Cardiac muscle cell (in vitro differentiated cells and primary cell): Measurements from ENCODE around the gene FOXF2. TPM values are rescaled to one million over a fixed set of nuclear protein-coding genes. Genes with fewer than 3 reads are reported as not detected.
"Not testable (repeated sequence)": the region's sequence is repeated elsewhere in the genome, so short reads cannot be mapped to it uniquely, and the experiment has no call there.

Source experiments
- DNase-seq, 2 donors: peaks; one replicate each; pipeline versions ENCODE4 v3.0.0 to v3.0.0-alpha.2; 2010 to 2017; ENCODE audit warnings: low read depth in 1 of 2, low spot score in 1 of 2
- H3K27ac ChIP-seq: fragments of 200-600 bp; sonication (generic); 2 replicates; pipeline ENCODE4 v1.5.1; 2016
- H3K27me3 ChIP-seq: fragments of 200-600 bp; sonication (generic); 2 replicates; pipeline ENCODE4 v1.6.0; 2016; ENCODE audit warnings: control low read depth
- H3K36me3 ChIP-seq: fragments of 200-600 bp; sonication (generic); 2 replicates; pipeline ENCODE4 v1.5.1; 2016; ENCODE audit warnings: control low read depth
- H3K4me1 ChIP-seq: fragments of 200-600 bp; sonication (generic); 2 replicates; pipeline ENCODE4 v1.8.1; 2017; ENCODE audit warnings: low read depth, mild to moderate bottlenecking, mixed run types
- H3K4me3 ChIP-seq: fragments of 200-600 bp; sonication (generic); 2 replicates; pipeline ENCODE4 v1.5.1; 2016; ENCODE audit warnings: mild to moderate bottlenecking
- H3K9me3 ChIP-seq: fragments of 200-600 bp; sonication (generic); 2 replicates; pipeline ENCODE4 v1.5.1; 2017; ENCODE audit warnings: low read depth, mild to moderate bottlenecking, control low read depth
- CTCF ChIP-seq: IDR thresholded peaks from 2 replicates; pipeline ENCODE4 v1.5.1; 2012; ENCODE audit warnings: low read depth, mild to moderate bottlenecking, low read length
- polyA plus RNA-seq: library from polyadenylated mRNA; unstranded; fragments of >200 nt; fragmentation: Nextera tagmentation; extraction: Ambion mirVana; gene quantifications from 2 replicates; pipeline ENCODE4 v1.2.1, GENCODE V29; 2016
- total RNA-seq: library from RNA; depleted of rRNA; stranded (reverse); fragments of >200 nt; gene quantifications from 2 replicates; pipeline ENCODE4 v1.2.3, GENCODE V29; 2016

FOXF2 gene
- total and polyA plus RNA-seq, 2 experiments from 2014 or later: 0.09 to 0.16 TPM

GRCh38 chr6:1349655-1350054 lies 39.7 kb upstream of the FOXF2 start:
- H3K4me3 ChIP-seq: no peak overlapping the region
- no peaks in the 10 kb centered on the region for H3K36me3 ChIP-seq
- H3K27ac ChIP-seq: no peak overlapping the region
- no peaks in the 10 kb centered on the region for H3K4me1 ChIP-seq
- no peak for TF ChIP-seq CTCF
- peaks cover 10% of the 10 kb centered on the region for H3K27me3 ChIP-seq
- no peaks in the 10 kb centered on the region for H3K9me3 ChIP-seq
- no peak for DNase-seq

GRCh38 chr6:1351381-1352008 lies 37.9 kb upstream of the FOXF2 start:
- no peaks in the 10 kb centered on the region for H3K9me3 ChIP-seq
- no peak for TF ChIP-seq CTCF
- no peaks in the 10 kb centered on the region for H3K4me1 ChIP-seq
- no peaks in the 10 kb centered on the region for H3K36me3 ChIP-seq
- no peak overlapping the region for H3K27ac ChIP-seq
- no peak overlapping the region for H3K4me3 ChIP-seq
- peaks cover 7% of the 10 kb centered on the region for H3K27me3 ChIP-seq
- no peak for DNase-seq

- not testable (repeated sequence) for H3K4me3 ChIP-seq, H3K27ac ChIP-seq, H3K36me3 ChIP-seq, DNase-seq, H3K4me1 ChIP-seq, H3K9me3 ChIP-seq
- H3K27me3 ChIP-seq: peaks cover 15% of the 10 kb centered on the region
Measured at GRCh38 chr6:1355068-1355467, 34.3 kb upstream of the FOXF2 start.

- H3K27me3 ChIP-seq: peaks cover 40% of the 10 kb centered on the region
- not testable (repeated sequence) for H3K27ac ChIP-seq, H3K4me1 ChIP-seq, DNase-seq, H3K9me3 ChIP-seq, H3K4me3 ChIP-seq, H3K36me3 ChIP-seq
Measured at GRCh38 chr6:1361717-1362116, 27.7 kb upstream of the FOXF2 start.

GRCh38 chr6:1362643-1363042 lies 26.7 kb upstream of the FOXF2 start:
- no peaks in the 10 kb centered on the region for H3K9me3 ChIP-seq
- no peaks in the 10 kb centered on the region for H3K4me1 ChIP-seq
- peaks cover 48% of the 10 kb centered on the region for H3K27me3 ChIP-seq
- no peak overlapping the region for H3K27ac ChIP-seq
- H3K4me3 ChIP-seq: no peak overlapping the region
- no peak for DNase-seq
- TF ChIP-seq CTCF: no peak
- no peaks in the 10 kb centered on the region for H3K36me3 ChIP-seq

GRCh38 chr6:1363298-1363697 lies 26.1 kb upstream of the FOXF2 start:
- peaks cover 55% of the 10 kb centered on the region for H3K27me3 ChIP-seq
- H3K4me1 ChIP-seq: no peaks in the 10 kb centered on the region
- no peaks in the 10 kb centered on the region for H3K36me3 ChIP-seq
- DNase-seq: no peak
- H3K4me3 ChIP-seq: no peak overlapping the region
- no peaks in the 10 kb centered on the region for H3K9me3 ChIP-seq
- H3K27ac ChIP-seq: no peak overlapping the region
- TF ChIP-seq CTCF: no peak
